ENCODE results near the gene JMJD8.

GRCh38 chr16:657487-657886, 26.6 kb downstream of the JMJD8 start:
- TF ChIP-seq CTCF (IDR thresholded peaks at IDR 0.05; ENCODE audit: low read length): no peak
- no peak for TF ChIP-seq EZH2 (optimal IDR thresholded peaks at IDR 0.05; ENCODE audit: low read depth, low read length)

Measured in MM.1S (cell line).